Right atrium auricular region (tissue), 2 donors: ENCODE results near the gene MYO1F. TPM values are rescaled to one million over a fixed set of nuclear protein-coding genes. Genes with fewer than 3 reads are reported as not detected.

ENCODE experiments used
- DNase-seq: peaks from one replicate; pipeline ENCODE4 v3.0.0-alpha.2; 2019; ENCODE audit warnings: low spot score
- H3K27ac ChIP-seq, 2 donors: fragments of 200-600 bp; sonication (generic); 1 replicate in 1 of 2; 2 replicates in 1 of 2; pipeline ENCODE4 v1.5.1; 2016 to 2019
- H3K27me3 ChIP-seq, 2 donors: fragments of 200-600 bp; sonication (generic); one replicate each; pipeline versions ENCODE4 v1.5.1 to v1.6.0; 2017 to 2019
- H3K36me3 ChIP-seq: fragments of 200-600 bp; sonication (generic); one replicate; pipeline ENCODE4 v1.5.1; 2016
- H3K4me1 ChIP-seq, 2 donors: fragments of 200-600 bp; sonication (generic); one replicate each; pipeline versions ENCODE4 v1.5.1 to v1.6.0; 2017 to 2019
- H3K4me3 ChIP-seq, 2 donors: fragments of 200-600 bp; sonication (generic); 1 replicate in 1 of 2; 2 replicates in 1 of 2; pipeline ENCODE4 v1.5.1; 2017 to 2019; ENCODE audit warnings: mild to moderate bottlenecking in 1 of 2, moderate library complexity in 1 of 2
- H3K9me3 ChIP-seq, 2 donors: fragments of 200-600 bp; sonication (generic); one replicate each; pipeline ENCODE4 v1.5.1; 2019
- total RNA-seq, 2 donors: library from RNA; depleted of rRNA; stranded (reverse); fragments of >200 nt; gene quantifications; one replicate each; pipeline ENCODE4 v1.1.0, GENCODE V29; 2016
- TF ChIP-seq, protein P1 (sequence below), 2 donors: fragments of 200-600 bp; sonication (generic); IDR thresholded peaks; one replicate each; pipeline ENCODE4 v1.5.1; 2019; ENCODE audit warnings: antibody characterized with exemption in 2 of 2

The MYO1F gene
- total RNA-seq, 2 donors from 2014 or later: 4.4 to 10.8 TPM

DNA sequence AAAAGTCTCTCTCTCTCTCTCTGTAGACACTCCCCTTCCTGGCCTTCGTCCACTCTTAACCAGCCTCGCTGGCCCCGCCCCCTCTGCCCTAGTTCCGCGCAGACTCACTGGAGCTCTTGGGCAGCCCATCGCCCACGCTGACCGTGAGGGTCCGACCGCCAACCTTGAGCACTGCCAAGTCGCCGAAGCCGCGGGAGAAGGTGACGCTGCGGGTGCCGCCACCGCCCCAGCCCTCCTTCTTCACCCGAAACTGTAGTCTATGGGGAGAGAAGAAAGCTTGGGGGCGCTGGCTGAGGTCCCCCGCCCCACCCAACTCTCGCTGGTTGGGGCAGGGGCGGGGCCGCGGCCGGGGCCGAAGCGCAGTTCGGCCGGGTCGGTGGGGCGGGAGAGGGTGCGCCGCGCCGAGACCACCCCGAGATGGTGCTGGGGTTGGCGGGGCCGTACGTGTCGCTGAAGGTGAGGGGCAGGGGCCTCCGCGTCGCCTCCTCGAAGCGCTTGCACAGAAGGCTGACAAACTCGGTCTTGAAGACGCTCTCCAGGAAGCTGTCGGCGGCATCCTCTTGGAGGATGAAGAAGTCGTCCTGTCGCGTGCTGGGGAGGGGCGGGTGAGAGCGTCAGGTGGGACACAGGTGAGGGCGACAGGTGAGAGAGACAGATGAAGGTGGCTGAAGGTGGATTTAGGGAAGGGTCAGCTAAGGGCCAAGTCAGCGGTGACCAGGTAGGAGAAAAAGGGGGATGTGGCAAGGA, 50.7 kb downstream of the MYO1F start:
- peak; percentile 92 for DNase-seq
- no peaks in the 10 kb centered on the region for H3K36me3 ChIP-seq

DNA sequence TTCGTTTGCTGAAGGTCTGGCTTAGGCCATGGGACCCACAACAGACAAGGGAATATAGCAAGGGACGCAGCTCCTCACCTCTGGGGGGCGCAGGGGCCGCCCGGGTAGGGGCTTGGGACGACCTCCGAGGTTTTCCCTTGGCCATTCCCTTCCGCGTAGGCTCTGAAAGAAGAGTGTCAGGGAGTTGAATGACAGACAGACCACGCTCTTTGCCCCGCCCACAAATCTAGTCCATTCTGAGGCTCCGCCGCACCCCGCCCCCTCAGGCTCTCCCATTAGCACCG, 51.9 kb downstream of the MYO1F start:
- Histone ChIP-seq H3K4me3 (peak overlapping the region; percentile 37 to 74), H3K4me1 (peaks cover 0 to 12% of the 10 kb centered on the region in 2 donors), H3K27ac (peak overlapping the region; percentile 79 to 92), H3K9me3 (no peaks in the 10 kb centered on the region), H3K27me3 (no peaks in the 10 kb centered on the region), H3K36me3 (no peaks in the 10 kb centered on the region)
- DNase-seq: no peak
- TF ChIP-seq, protein P1, sequence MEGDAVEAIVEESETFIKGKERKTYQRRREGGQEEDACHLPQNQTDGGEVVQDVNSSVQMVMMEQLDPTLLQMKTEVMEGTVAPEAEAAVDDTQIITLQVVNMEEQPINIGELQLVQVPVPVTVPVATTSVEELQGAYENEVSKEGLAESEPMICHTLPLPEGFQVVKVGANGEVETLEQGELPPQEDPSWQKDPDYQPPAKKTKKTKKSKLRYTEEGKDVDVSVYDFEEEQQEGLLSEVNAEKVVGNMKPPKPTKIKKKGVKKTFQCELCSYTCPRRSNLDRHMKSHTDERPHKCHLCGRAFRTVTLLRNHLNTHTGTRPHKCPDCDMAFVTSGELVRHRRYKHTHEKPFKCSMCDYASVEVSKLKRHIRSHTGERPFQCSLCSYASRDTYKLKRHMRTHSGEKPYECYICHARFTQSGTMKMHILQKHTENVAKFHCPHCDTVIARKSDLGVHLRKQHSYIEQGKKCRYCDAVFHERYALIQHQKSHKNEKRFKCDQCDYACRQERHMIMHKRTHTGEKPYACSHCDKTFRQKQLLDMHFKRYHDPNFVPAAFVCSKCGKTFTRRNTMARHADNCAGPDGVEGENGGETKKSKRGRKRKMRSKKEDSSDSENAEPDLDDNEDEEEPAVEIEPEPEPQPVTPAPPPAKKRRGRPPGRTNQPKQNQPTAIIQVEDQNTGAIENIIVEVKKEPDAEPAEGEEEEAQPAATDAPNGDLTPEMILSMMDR (IDR thresholded peaks at IDR 0.05): peak in 1 of 2 donors; percentile 35

More for the DNA sequence above, 50.7 kb downstream of the MYO1F start:
- no peaks in the 10 kb centered on the region for H3K9me3 ChIP-seq
- peaks cover 0 to 12% of the 10 kb centered on the region in 2 donors for H3K4me1 ChIP-seq
- TF ChIP-seq, protein P1 (IDR thresholded peaks at IDR 0.05): no peak
- H3K27me3 ChIP-seq: no peaks in the 10 kb centered on the region
- H3K27ac ChIP-seq: peak overlapping the region; percentile 92 to 93
- H3K4me3 ChIP-seq: peak overlapping the region; percentile 54 to 74

DNA sequence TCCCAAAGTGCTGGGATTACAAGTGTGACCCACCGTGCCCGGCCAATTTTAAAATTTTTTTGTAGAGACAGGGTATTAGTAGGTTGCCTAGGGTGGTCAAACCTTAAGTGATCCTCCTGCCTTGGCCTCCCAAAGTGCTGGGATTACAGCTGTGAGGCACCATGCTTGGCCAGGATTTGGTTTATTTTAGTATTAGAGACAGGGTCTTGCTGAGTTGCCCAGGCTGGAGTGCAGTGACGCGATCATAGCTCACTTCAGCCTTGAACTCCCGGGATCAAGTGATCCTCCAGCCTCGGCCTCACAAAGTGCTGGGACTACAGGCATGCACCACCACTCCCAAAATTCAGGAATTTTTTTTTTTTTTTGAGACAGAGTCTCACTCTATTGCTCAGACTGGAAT, 57.9 kb downstream of the MYO1F start:
- peaks cover 0 to 12% of the 10 kb centered on the region in 2 donors for H3K4me1 ChIP-seq
- no peaks in the 10 kb centered on the region for H3K9me3 ChIP-seq
- H3K27ac ChIP-seq: no peak overlapping the region
- TF ChIP-seq, protein P1 (IDR thresholded peaks at IDR 0.05): no peak
- no peak overlapping the region for H3K4me3 ChIP-seq
- DNase-seq: no peak
- no peaks in the 10 kb centered on the region for H3K36me3 ChIP-seq
- H3K27me3 ChIP-seq: no peaks in the 10 kb centered on the region

DNA sequence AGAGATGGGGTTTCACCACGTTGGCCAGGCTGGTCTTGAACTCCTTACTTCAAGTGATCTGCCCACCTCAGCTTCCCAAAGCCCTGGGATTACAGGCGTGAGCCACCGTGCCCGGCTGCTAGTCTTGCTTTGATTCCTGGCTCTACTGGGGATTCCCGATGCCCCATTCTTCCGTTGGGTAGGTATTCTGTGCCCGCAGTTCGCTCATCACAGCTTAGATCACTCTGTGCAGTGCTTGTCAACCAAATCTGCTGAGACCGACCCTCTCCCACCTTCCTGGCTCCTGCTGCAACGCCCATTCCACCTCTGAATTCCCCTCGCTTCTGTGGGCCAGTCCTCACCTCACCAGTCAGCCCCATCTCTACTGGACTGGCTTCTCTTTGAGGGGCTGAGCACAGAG, 58.7 kb downstream of the MYO1F start:
- Histone ChIP-seq H3K9me3 (no peaks in the 10 kb centered on the region), H3K4me3 (no peak overlapping the region), H3K27me3 (no peaks in the 10 kb centered on the region), H3K36me3 (no peaks in the 10 kb centered on the region), H3K4me1 (peaks cover 0 to 15% of the 10 kb centered on the region in 2 donors), H3K27ac (no peak overlapping the region)
- DNase-seq: no peak
- TF ChIP-seq, protein P1 (IDR thresholded peaks at IDR 0.05): no peak

DNA sequence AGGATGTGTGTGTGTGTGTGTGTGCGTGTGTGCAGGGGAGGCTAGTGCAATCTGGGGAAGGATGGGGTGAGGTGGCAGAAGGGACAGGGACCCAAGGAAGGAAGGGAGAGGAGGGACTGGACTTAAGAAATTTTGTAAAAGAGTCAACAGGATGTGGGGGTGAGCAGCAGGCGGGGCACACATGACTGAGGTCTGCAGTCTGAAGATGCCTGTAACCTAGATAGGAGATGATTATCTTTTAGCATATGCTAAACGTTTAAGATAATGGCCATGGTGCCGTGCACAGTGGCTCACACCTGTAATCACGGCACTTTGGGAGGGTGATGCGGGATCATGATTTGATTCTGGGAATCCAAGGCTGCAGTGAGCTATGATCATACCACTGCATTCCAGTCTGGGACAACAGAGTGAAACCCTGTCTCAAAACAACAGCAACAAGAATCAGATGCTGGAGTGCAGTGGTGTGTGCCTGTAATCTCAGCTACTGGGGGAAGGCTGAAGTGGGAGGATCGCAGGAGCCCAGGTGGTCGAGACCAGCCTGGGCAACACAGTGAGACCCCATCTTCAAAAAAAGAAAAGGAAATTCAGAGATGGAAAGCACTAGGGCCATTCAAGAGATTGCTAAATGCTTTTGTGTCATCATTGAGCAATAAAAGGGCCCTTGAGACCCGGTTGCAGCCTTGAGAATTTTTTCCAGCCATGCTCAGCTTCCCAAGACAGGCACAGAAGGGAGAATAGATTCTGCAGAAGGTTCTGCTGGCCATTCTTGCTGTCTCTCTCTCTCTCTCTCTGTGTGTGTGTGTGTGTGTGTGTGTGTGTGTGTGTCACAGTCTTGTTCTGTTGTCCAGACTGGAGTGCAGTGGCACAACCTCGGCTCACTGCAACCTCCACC, 59.4 kb downstream of the MYO1F start:
- Histone ChIP-seq H3K27ac (peak overlapping the region in 1 of 2 donors; percentile 36), H3K4me3 (no peak overlapping the region), H3K27me3 (no peaks in the 10 kb centered on the region), H3K36me3 (no peaks in the 10 kb centered on the region), H3K4me1 (peaks cover 0 to 22% of the 10 kb centered on the region in 2 donors), H3K9me3 (no peaks in the 10 kb centered on the region)
- TF ChIP-seq, protein P1 (IDR thresholded peaks at IDR 0.05): no peak
- no peak for DNase-seq
